ENCODE results near the gene ZXDC.

ZXDC gene

DNA sequence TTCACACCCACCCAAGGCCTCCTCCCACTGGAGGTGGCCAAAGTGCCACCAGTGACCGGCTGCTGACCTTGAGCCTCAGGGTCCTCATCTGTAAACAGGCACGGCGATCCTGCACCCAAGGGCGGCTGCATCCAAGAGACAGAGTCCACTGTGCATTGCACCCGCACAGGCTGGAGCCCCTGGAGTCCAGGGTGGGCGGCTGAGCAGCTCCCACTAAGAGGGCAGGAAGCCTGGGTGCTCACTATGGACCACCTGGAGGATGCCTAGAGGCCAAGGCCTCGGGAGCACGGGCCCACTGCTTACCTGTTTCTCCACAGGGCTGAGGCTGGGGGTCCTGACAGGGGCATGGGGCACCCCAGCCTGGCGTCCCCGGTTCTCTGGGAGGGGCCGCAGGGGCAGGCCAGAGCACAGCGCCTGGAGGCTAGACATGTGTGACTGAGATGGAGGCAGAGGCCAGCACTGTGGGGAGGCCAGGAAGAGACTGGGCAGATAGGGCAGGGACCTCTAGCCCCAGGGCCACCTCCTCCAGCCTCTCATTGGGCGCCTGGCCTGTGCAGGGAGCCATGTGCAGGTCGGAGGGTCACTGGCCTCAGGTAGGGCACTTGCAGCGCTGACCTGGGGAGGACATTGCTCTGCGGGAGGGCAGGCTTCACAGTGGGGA, 41.7 kb upstream of the ZXDC start, which contains the start of gene UROC1:
Gene UROC1 (minus strand): TSS at position 483 of the 661 bp plus-strand sequence. CDS start 54 bp downstream, at position 429.
- H3K36me3 ChIP-seq (ENCODE audit: control insufficient read depth in 2 of 2, insufficient read depth in 2 of 2, low read length in 2 of 2) = no peaks in the 10 kb centered on the region
- peaks cover 3% of the 10 kb centered on the region in 2 donors for H3K27me3 ChIP-seq (ENCODE audit: control insufficient read depth in 1 of 2, insufficient read depth in 2 of 2, low read length in 2 of 2)
- H3K9ac ChIP-seq (ENCODE audit: low read length in 2 of 2) = no peak within 1 kb of the TSS
- no peaks in the 10 kb centered on the region for H3K9me3 ChIP-seq (ENCODE audit: control insufficient read depth in 2 of 2, low read length in 2 of 2)
- H3K4me3 ChIP-seq (ENCODE audit: low read length in 2 of 2) = no peak within 1 kb of the TSS
- H3K4me1 ChIP-seq (ENCODE audit: control insufficient read depth, insufficient read depth, low read length) = peaks cover 4% of the 10 kb centered on the region
- H3K27ac ChIP-seq (ENCODE audit: low read length) = no peak within 1 kb of the TSS

DNA sequence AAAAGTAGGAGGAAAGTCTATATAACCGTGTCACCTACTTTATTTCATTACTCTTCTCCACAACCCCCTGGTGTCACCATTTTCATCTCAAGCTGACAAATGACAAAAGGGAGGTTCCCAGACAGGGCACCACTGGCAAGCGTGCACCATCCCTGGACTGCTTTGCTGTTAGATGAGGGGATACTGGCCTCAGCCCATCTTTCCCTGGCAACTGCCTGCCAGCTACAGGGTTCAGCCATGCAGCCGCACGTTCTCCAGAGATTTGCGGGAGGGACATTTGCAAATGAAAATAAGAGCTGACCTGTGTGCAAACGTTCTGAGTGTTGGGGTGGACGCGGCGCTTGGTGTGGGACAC, 41.2 kb upstream of the ZXDC start:
- no peak overlapping the region for H3K27ac ChIP-seq (ENCODE audit: low read length)
- H3K27me3 ChIP-seq (ENCODE audit: control insufficient read depth in 1 of 2, insufficient read depth in 2 of 2, low read length in 2 of 2) = peaks cover 3% of the 10 kb centered on the region in 2 donors
- no peaks in the 10 kb centered on the region for H3K9me3 ChIP-seq (ENCODE audit: control insufficient read depth in 2 of 2, low read length in 2 of 2)
- no peak overlapping the region for H3K9ac ChIP-seq (ENCODE audit: low read length in 2 of 2)
- no peaks in the 10 kb centered on the region for H3K4me1 ChIP-seq (ENCODE audit: control insufficient read depth, insufficient read depth, low read length)
- no peaks in the 10 kb centered on the region for H3K36me3 ChIP-seq (ENCODE audit: control insufficient read depth in 2 of 2, insufficient read depth in 2 of 2, low read length in 2 of 2)
- no peak overlapping the region for H3K4me3 ChIP-seq (ENCODE audit: low read length in 2 of 2)

DNA sequence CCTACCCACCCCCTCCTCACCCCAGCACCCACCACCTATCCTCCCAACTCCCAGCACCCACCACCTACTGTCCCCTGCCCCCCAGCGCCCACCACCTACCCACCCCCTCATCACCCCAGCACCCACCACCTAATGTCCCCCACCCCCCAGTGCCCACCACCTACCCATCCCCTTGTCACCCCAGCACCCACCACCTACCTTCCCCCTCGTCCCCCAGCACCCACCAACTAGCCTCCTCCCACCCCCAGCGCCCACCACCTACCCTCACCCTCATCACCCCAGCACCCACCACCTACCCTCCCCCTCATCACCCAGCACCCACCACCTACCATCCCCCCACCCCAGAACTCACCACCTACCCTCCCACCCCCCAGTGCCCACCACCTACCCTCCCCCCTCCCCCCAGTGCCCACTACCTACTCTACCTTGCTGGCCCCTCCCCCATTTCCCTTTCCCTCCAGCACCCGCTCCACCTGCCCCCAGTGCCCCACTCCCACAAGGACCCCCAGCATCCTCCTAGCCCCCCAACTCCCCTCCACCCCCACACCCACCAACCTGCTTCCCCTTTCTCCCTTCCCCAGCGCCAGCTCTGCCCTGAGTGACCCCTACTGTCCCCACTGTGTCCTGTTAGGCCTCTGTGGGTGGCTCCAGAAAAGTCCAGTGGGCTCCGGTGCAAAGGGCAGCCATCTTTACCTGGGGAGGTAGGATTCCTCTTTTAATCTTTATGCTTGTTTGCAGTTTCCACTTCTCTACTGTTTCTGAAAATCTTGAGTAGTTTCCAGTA, 40.7 kb upstream of the ZXDC start:
- no peaks in the 10 kb centered on the region for H3K4me1 ChIP-seq (ENCODE audit: control insufficient read depth, insufficient read depth, low read length)
- H3K36me3 ChIP-seq (ENCODE audit: control insufficient read depth in 2 of 2, insufficient read depth in 2 of 2, low read length in 2 of 2) = no peaks in the 10 kb centered on the region
- H3K9me3 ChIP-seq (ENCODE audit: control insufficient read depth in 2 of 2, low read length in 2 of 2) = no peaks in the 10 kb centered on the region
- H3K4me3 ChIP-seq (ENCODE audit: low read length in 2 of 2) = no peak overlapping the region
- no peak overlapping the region for H3K9ac ChIP-seq (ENCODE audit: low read length in 2 of 2)
- H3K27me3 ChIP-seq (ENCODE audit: control insufficient read depth in 1 of 2, insufficient read depth in 2 of 2, low read length in 2 of 2) = peaks cover 3% of the 10 kb centered on the region in 2 donors
- no peak overlapping the region for H3K27ac ChIP-seq (ENCODE audit: low read length)

DNA sequence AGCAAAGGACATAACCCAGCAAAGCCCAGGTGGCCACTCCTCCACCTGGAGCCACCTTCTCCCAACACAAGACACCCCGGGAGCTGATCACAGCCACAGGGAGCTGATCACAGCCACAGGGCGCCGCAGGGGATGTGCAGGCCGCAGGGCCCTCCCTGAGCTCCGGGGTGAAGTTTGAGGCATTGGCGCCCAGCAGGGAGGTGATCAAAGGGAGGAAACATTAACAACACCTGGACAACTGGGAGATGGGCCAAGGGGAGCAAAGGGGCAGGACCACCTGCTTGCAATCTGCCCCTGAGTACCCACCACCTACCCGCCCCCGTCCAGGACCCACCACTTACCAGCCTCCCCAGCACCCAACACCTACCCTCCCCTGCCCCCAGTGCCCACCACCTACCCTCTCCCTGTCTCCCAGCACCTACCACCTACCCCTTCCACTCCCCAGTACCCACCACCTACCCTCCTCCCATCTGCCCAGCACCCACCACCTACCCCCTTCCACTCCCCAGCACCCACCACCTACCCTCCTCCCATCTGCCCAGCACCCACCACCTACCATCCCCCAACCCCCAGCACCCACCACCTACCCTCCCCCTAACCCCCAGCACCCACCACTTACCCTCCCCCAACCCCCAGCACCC, 39.5 kb upstream of the ZXDC start:
- no peaks in the 10 kb centered on the region for H3K36me3 ChIP-seq (ENCODE audit: control insufficient read depth in 2 of 2, insufficient read depth in 2 of 2, low read length in 2 of 2)
- no peak overlapping the region for H3K27ac ChIP-seq (ENCODE audit: low read length)
- H3K4me3 ChIP-seq (ENCODE audit: low read length in 2 of 2) = no peak overlapping the region
- no peak overlapping the region for H3K9ac ChIP-seq (ENCODE audit: low read length in 2 of 2)
- no peaks in the 10 kb centered on the region for H3K9me3 ChIP-seq (ENCODE audit: control insufficient read depth in 2 of 2, low read length in 2 of 2)
- peaks cover 3% of the 10 kb centered on the region in 2 donors for H3K27me3 ChIP-seq (ENCODE audit: control insufficient read depth in 1 of 2, insufficient read depth in 2 of 2, low read length in 2 of 2)
- peaks cover 6% of the 10 kb centered on the region for H3K4me1 ChIP-seq (ENCODE audit: control insufficient read depth, insufficient read depth, low read length)

DNA sequence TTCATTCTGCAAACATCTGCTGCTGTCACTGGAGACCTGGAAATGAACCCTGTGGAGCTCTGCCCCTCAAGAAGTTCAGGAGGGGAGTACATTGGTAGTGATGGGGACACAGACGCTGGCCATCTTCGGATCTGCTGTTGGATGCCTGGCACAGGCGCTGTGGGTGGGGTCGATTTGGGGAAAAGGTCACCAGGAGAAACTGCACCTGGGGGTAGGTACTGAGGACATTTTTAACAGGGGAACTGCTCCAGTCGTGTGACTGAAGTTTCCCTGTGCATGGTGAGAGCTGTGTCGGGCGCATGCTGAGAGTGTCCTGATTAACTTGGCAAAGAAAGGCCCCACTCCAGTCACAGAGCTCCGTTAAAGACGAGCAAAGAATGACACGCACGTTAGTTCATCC, 38.5 kb upstream of the ZXDC start:
- no peak overlapping the region for H3K27ac ChIP-seq (ENCODE audit: low read length)
- peaks cover 3% of the 10 kb centered on the region in 2 donors for H3K27me3 ChIP-seq (ENCODE audit: control insufficient read depth in 1 of 2, insufficient read depth in 2 of 2, low read length in 2 of 2)
- H3K4me1 ChIP-seq (ENCODE audit: control insufficient read depth, insufficient read depth, low read length) = peaks cover 13% of the 10 kb centered on the region
- no peak overlapping the region for H3K9ac ChIP-seq (ENCODE audit: low read length in 2 of 2)
- H3K4me3 ChIP-seq (ENCODE audit: low read length in 2 of 2) = no peak overlapping the region
- H3K9me3 ChIP-seq (ENCODE audit: control insufficient read depth in 2 of 2, low read length in 2 of 2) = no peaks in the 10 kb centered on the region
- no peaks in the 10 kb centered on the region for H3K36me3 ChIP-seq (ENCODE audit: control insufficient read depth in 2 of 2, insufficient read depth in 2 of 2, low read length in 2 of 2)

DNA sequence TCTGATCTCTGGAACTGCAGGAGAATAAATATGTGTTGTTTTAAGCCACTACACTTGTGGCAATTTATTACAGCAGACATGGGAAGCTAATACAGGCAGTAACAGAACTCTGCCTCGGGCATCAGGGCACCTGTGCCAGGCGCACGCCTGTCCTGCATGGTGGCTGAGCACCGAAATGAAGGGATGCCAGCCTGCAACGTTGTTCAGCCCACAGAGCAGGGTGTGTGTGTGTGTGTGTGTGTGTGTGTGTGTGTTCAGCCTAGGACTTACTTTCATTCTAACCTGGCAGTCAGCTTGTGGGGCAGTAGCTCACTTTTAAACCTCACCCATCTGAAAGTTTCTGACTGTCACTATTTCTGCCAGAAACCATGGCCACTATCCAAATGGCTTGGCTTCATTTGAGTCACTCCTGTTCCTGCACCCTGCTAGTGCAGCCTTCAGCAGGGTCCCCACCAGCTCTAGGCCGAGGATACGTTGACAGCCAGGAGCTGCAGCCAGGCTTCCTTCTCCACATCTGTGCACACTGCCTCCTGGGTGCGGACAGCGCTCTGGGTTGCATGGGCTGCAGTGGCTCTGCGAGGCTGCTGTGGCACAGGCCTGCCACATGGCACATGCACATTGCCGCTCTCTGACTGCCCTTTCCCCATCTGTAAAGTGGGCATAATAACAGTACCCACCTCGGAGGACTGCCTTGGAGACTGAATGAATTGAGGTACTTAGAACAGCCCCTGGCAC, 37.4 kb upstream of the ZXDC start:
- Histone ChIP-seq H3K27ac (ENCODE audit: low read length) (no peak overlapping the region), H3K9ac (ENCODE audit: low read length in 2 of 2) (no peak overlapping the region), H3K27me3 (ENCODE audit: control insufficient read depth in 1 of 2, insufficient read depth in 2 of 2, low read length in 2 of 2) (peaks cover 2 to 3% of the 10 kb centered on the region in 2 donors), H3K4me3 (ENCODE audit: low read length in 2 of 2) (no peak overlapping the region), H3K9me3 (ENCODE audit: control insufficient read depth in 2 of 2, low read length in 2 of 2) (no peaks in the 10 kb centered on the region), H3K36me3 (ENCODE audit: control insufficient read depth in 2 of 2, insufficient read depth in 2 of 2, low read length in 2 of 2) (no peaks in the 10 kb centered on the region), H3K4me1 (ENCODE audit: control insufficient read depth, insufficient read depth, low read length) (peaks cover 13% of the 10 kb centered on the region)

DNA sequence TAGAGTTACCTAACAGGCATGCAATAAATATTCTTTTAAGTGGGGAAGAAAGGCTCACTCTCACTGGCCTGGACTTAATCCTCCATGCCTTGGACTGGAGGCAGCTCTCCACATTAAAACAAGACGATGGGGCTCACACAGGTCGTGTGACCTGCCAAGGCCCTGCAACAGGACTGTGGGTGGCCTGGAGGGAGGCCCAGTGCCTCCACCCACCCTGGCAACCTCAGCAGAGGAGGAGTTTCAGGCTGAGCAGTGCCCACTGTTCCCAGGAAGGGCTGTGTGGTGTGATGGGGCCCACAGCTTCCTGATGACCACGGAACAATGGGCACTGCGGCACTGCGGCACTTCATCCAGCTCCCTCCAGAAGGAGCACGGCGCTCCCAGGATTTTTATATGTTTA, 36.3 kb upstream of the ZXDC start:
- Histone ChIP-seq H3K36me3 (ENCODE audit: control insufficient read depth in 2 of 2, insufficient read depth in 2 of 2, low read length in 2 of 2) (no peaks in the 10 kb centered on the region), H3K4me1 (ENCODE audit: control insufficient read depth, insufficient read depth, low read length) (peaks cover 13% of the 10 kb centered on the region), H3K9me3 (ENCODE audit: control insufficient read depth in 2 of 2, low read length in 2 of 2) (no peaks in the 10 kb centered on the region), H3K27me3 (ENCODE audit: control insufficient read depth in 1 of 2, insufficient read depth in 2 of 2, low read length in 2 of 2) (peaks cover 0 to 2% of the 10 kb centered on the region in 2 donors), H3K4me3 (ENCODE audit: low read length in 2 of 2) (no peak overlapping the region), H3K9ac (ENCODE audit: low read length in 2 of 2) (no peak overlapping the region), H3K27ac (ENCODE audit: low read length) (no peak overlapping the region)

DNA sequence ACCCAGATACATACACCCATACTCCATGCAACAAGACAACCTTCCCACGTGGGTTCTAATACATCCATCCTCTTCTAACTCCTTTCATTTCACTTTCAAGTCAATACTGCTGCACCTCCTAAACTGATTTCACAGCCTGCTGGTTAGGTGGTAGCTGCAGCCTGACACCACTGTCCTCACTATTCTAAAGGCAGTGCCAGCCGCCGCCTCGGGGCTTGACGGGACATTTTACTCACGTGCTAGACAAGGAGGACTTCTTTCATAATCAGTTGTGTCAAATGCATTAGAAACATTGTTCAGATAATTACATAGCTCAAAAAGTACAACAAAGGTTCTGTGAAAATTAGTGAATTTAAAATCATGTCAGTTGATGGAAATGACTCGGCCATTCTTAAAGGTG, 35.6 kb upstream of the ZXDC start:
- no peaks in the 10 kb centered on the region for H3K27me3 ChIP-seq (ENCODE audit: control insufficient read depth in 1 of 2, insufficient read depth in 2 of 2, low read length in 2 of 2)
- H3K9ac ChIP-seq (ENCODE audit: low read length in 2 of 2) = no peak overlapping the region
- H3K4me3 ChIP-seq (ENCODE audit: low read length in 2 of 2) = no peak overlapping the region
- H3K4me1 ChIP-seq (ENCODE audit: control insufficient read depth, insufficient read depth, low read length) = peaks cover 13% of the 10 kb centered on the region
- H3K27ac ChIP-seq (ENCODE audit: low read length) = no peak overlapping the region
- no peaks in the 10 kb centered on the region for H3K36me3 ChIP-seq (ENCODE audit: control insufficient read depth in 2 of 2, insufficient read depth in 2 of 2, low read length in 2 of 2)
- H3K9me3 ChIP-seq (ENCODE audit: control insufficient read depth in 2 of 2, low read length in 2 of 2) = no peaks in the 10 kb centered on the region

DNA sequence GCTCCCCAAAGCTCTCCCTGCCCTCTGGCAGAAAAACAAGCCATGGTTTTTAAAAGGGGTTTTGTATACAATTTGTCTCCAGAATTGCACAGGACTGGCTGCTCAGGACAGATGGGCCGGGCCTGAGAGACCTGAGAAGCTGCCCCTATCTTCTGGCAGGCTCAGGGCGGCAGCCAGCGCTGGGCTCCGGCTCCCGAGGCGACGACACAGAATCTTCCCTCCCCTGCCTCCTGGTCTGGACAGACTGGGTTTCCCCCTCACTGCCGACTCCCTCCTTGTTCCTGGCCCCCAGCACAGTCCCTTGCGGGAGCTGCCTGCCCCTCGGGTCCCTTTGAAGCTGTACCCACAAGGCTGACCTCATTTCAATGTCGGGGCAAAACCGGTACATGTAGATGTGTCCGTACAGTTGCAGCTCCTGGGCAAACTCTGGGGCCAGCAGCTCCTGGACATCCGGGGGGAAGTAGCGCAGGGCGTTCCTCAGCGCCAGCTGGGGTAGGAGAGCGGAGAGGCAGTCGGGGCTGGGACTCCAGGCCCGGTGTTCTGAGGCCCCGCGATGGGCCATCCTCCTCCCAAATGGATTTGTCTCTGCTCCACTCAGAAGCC, 34.7 kb upstream of the ZXDC start:
- Histone ChIP-seq H3K36me3 (ENCODE audit: control insufficient read depth in 2 of 2, insufficient read depth in 2 of 2, low read length in 2 of 2) (no peaks in the 10 kb centered on the region), H3K4me3 (ENCODE audit: low read length in 2 of 2) (peak overlapping the region in 1 of 2 donors; percentile 35), H3K9me3 (ENCODE audit: control insufficient read depth in 2 of 2, low read length in 2 of 2) (no peaks in the 10 kb centered on the region), H3K27ac (ENCODE audit: low read length) (peak overlapping the region; percentile 58), H3K27me3 (ENCODE audit: control insufficient read depth in 1 of 2, insufficient read depth in 2 of 2, low read length in 2 of 2) (no peaks in the 10 kb centered on the region), H3K9ac (ENCODE audit: low read length in 2 of 2) (peak overlapping the region in 1 of 2 donors; percentile 42), H3K4me1 (ENCODE audit: control insufficient read depth, insufficient read depth, low read length) (peaks cover 13% of the 10 kb centered on the region)

Measured in stomach smooth muscle (tissue), 2 donors.